GM12874 (cell line): ENCODE measurements around the gene BANK1.

ENCODE experiments used
- CTCF ChIP-seq: IDR thresholded peaks from 2 replicates; pipeline ENCODE4 v1.5.1; 2011; ENCODE audit warnings: low read depth, mild to moderate bottlenecking, control low read depth, low read length, moderate library complexity; ENCODE audit not compliant: insufficient read depth

Gene BANK1

GRCh38 chr4:101992446-101992845 is 201.9 kb downstream of the BANK1 start:
- no peak for TF ChIP-seq CTCF

GRCh38 chr4:101993002-101993841 is 202.7 kb downstream of the BANK1 start:
- TF ChIP-seq CTCF, result no peak

GRCh38 chr4:101993842-101994775 is 203.6 kb downstream of the BANK1 start:
- no peak for TF ChIP-seq CTCF

- TF ChIP-seq CTCF, result no peak
Measured at GRCh38 chr4:102007959-102008425, 217.5 kb downstream of the BANK1 start.

GRCh38 chr4:102008711-102009110 is 218.2 kb downstream of the BANK1 start:
- no peak for TF ChIP-seq CTCF

- TF ChIP-seq CTCF, result no peak
Measured at GRCh38 chr4:102022343-102022742, 231.8 kb downstream of the BANK1 start.

- TF ChIP-seq CTCF, result no peak
Measured at GRCh38 chr4:102027961-102028360, 237.4 kb downstream of the BANK1 start.
